ENCODE data around the gene IL4R.

IL4R gene

GRCh38 chr16:27366687-27367460, 53.1 kb downstream of the IL4R start:
- DNase-seq (ENCODE audit: extremely low read depth, low read depth) = no peak
- no peak for TF ChIP-seq CTCF (IDR thresholded peaks at IDR 0.05; ENCODE audit: low read depth, low read length)

- DNase-seq (ENCODE audit: extremely low read depth, low read depth) = peak; percentile 40
- peak; percentile 85 for TF ChIP-seq CTCF (IDR thresholded peaks at IDR 0.05; ENCODE audit: low read depth, low read length)
Observed at GRCh38 chr16:27367461-27368357, 53.9 kb downstream of the IL4R start.

GRCh38 chr16:27368358-27368722, 54.6 kb downstream of the IL4R start:
- no peak for TF ChIP-seq CTCF (IDR thresholded peaks at IDR 0.05; ENCODE audit: low read depth, low read length)

GRCh38 chr16:27369806-27370205, 56.0 kb downstream of the IL4R start:
- DNase-seq (ENCODE audit: extremely low read depth, low read depth) = no peak
- TF ChIP-seq CTCF (IDR thresholded peaks at IDR 0.05; ENCODE audit: low read depth, low read length) = no peak

More at GRCh38 chr16:27368358-27368722, 54.6 kb downstream of the IL4R start:
- no peak for DNase-seq (ENCODE audit: extremely low read depth, low read depth)

GRCh38 chr16:27370318-27370717, 56.5 kb downstream of the IL4R start:
- TF ChIP-seq CTCF (IDR thresholded peaks at IDR 0.05; ENCODE audit: low read depth, low read length) = no peak
- no peak for DNase-seq (ENCODE audit: extremely low read depth, low read depth)

GRCh38 chr16:27373312-27373711, 59.5 kb downstream of the IL4R start:
- no peak for TF ChIP-seq CTCF (IDR thresholded peaks at IDR 0.05; ENCODE audit: low read depth, low read length)
- DNase-seq (ENCODE audit: extremely low read depth, low read depth) = no peak
